ENCODE data around the gene SMIM1.

The SMIM1 gene

GRCh38 chr1:3733094-3733882 is 39.3 kb upstream of the SMIM1 start:
- Histone ChIP-seq H3K18ac (ENCODE audit: low read depth in 1 of 2, low read length in 2 of 2) (no peak overlapping the region), H3K9ac (ENCODE audit: low read length) (no peak overlapping the region), H2BK12ac (ENCODE audit: low read length in 2 of 2) (no peak overlapping the region), H2AFZ (ENCODE audit: low read depth, low read length) (no peak overlapping the region), H2BK15ac (ENCODE audit: low read depth, poor library complexity, severe bottlenecking) (no peak overlapping the region), H3K27ac (ENCODE audit: low read length, poor library complexity, severe bottlenecking) (no peak overlapping the region), H3K4ac (ENCODE audit: low read depth in 1 of 2, low read length in 2 of 2) (no peak overlapping the region), H3K4me1 (ENCODE audit: control insufficient read depth, insufficient read depth, low read depth, low read length) (peaks cover 4% of the 10 kb centered on the region), H3K9me3 (ENCODE audit: control insufficient read depth, low read length) (no peaks in the 10 kb centered on the region), H4K91ac (ENCODE audit: low read length) (no peak overlapping the region), H3K4me2 (ENCODE audit: low read length, poor library complexity, severe bottlenecking) (no peak overlapping the region), H3K27me3 (ENCODE audit: control insufficient read depth in 1 of 2, insufficient read depth in 1 of 2, low read length in 2 of 2) (peaks cover 28 to 46% of the 10 kb centered on the region in 2 experiments), H3K23ac (ENCODE audit: low read length in 2 of 2) (no peak overlapping the region), H3K14ac (ENCODE audit: low read length in 2 of 2) (no peak overlapping the region), H2BK5ac (ENCODE audit: low read depth, low read length, poor library complexity, severe bottlenecking) (no peak overlapping the region), H3K36me3 (ENCODE audit: control insufficient read depth in 1 of 2, insufficient read depth in 2 of 2, low read depth in 1 of 2, low read length in 2 of 2) (peaks cover 20 to 31% of the 10 kb centered on the region in 2 experiments), H3K79me1 (replicated peaks; ENCODE audit: low read length, poor library complexity, severe bottlenecking) (peaks cover 2% of the 10 kb centered on the region), H4K8ac (ENCODE audit: low read length) (no peak overlapping the region), H2AK5ac (ENCODE audit: low read length, severe bottlenecking) (no peak overlapping the region), H2BK120ac (ENCODE audit: low read depth, low read length) (no peak overlapping the region), H3K4me3 (ENCODE audit: insufficient read depth in 1 of 2, low read depth in 1 of 2, low read length in 2 of 2) (no peak overlapping the region)
- 87% methylated on average over 27 of the region's 29 CpGs for WGBS
- DNase-seq, result no peak

- Histone ChIP-seq H3K23ac (ENCODE audit: low read length in 2 of 2) (no peak overlapping the region), H2BK120ac (ENCODE audit: low read depth, low read length) (no peak overlapping the region), H3K27ac (ENCODE audit: low read length, poor library complexity, severe bottlenecking) (no peak overlapping the region), H3K4me3 (ENCODE audit: insufficient read depth in 1 of 2, low read depth in 1 of 2, low read length in 2 of 2) (no peak overlapping the region), H3K4me1 (ENCODE audit: control insufficient read depth, insufficient read depth, low read depth, low read length) (peaks cover 4% of the 10 kb centered on the region), H4K8ac (ENCODE audit: low read length) (no peak overlapping the region), H2BK15ac (ENCODE audit: low read depth, poor library complexity, severe bottlenecking) (no peak overlapping the region), H3K9me3 (ENCODE audit: control insufficient read depth, low read length) (no peaks in the 10 kb centered on the region), H2BK5ac (ENCODE audit: low read depth, low read length, poor library complexity, severe bottlenecking) (no peak overlapping the region), H3K4me2 (ENCODE audit: low read length, poor library complexity, severe bottlenecking) (no peak overlapping the region), H4K91ac (ENCODE audit: low read length) (no peak overlapping the region), H3K9ac (ENCODE audit: low read length) (no peak overlapping the region), H3K27me3 (ENCODE audit: control insufficient read depth in 1 of 2, insufficient read depth in 1 of 2, low read length in 2 of 2) (peaks cover 22 to 38% of the 10 kb centered on the region in 2 experiments), H3K79me1 (replicated peaks; ENCODE audit: low read length, poor library complexity, severe bottlenecking) (peaks cover 3% of the 10 kb centered on the region), H3K18ac (ENCODE audit: low read depth in 1 of 2, low read length in 2 of 2) (no peak overlapping the region), H3K14ac (ENCODE audit: low read length in 2 of 2) (no peak overlapping the region), H3K4ac (ENCODE audit: low read depth in 1 of 2, low read length in 2 of 2) (no peak overlapping the region), H2BK12ac (ENCODE audit: low read length in 2 of 2) (no peak overlapping the region), H3K36me3 (ENCODE audit: control insufficient read depth in 1 of 2, insufficient read depth in 2 of 2, low read depth in 1 of 2, low read length in 2 of 2) (peaks cover 28 to 36% of the 10 kb centered on the region in 2 experiments), H2AK5ac (ENCODE audit: low read length, severe bottlenecking) (no peak overlapping the region), H2AFZ (ENCODE audit: low read depth, low read length) (no peak overlapping the region)
- 93% methylated on average over 17 of the region's 17 CpGs for WGBS
- DNase-seq, result no peak
These were observed 38.5 kb upstream of the SMIM1 start for GRCh38 chr1:3733883-3734589.

- Histone ChIP-seq H3K14ac (ENCODE audit: low read length in 2 of 2) (no peak overlapping the region), H2BK5ac (ENCODE audit: low read depth, low read length, poor library complexity, severe bottlenecking) (no peak overlapping the region), H3K36me3 (ENCODE audit: control insufficient read depth in 1 of 2, insufficient read depth in 2 of 2, low read depth in 1 of 2, low read length in 2 of 2) (peaks cover 34 to 37% of the 10 kb centered on the region in 2 experiments), H3K18ac (ENCODE audit: low read depth in 1 of 2, low read length in 2 of 2) (no peak overlapping the region), H3K4ac (ENCODE audit: low read depth in 1 of 2, low read length in 2 of 2) (no peak overlapping the region), H2BK12ac (ENCODE audit: low read length in 2 of 2) (no peak overlapping the region), H4K91ac (ENCODE audit: low read length) (no peak overlapping the region), H2BK120ac (ENCODE audit: low read depth, low read length) (no peak overlapping the region), H3K27me3 (ENCODE audit: control insufficient read depth in 1 of 2, insufficient read depth in 1 of 2, low read length in 2 of 2) (peaks cover 19 to 33% of the 10 kb centered on the region in 2 experiments), H2AK5ac (ENCODE audit: low read length, severe bottlenecking) (no peak overlapping the region), H3K4me3 (ENCODE audit: insufficient read depth in 1 of 2, low read depth in 1 of 2, low read length in 2 of 2) (no peak overlapping the region), H3K9ac (ENCODE audit: low read length) (no peak overlapping the region), H3K9me3 (ENCODE audit: control insufficient read depth, low read length) (no peaks in the 10 kb centered on the region), H3K4me1 (ENCODE audit: control insufficient read depth, insufficient read depth, low read depth, low read length) (peaks cover 4% of the 10 kb centered on the region), H3K27ac (ENCODE audit: low read length, poor library complexity, severe bottlenecking) (no peak overlapping the region), H2BK15ac (ENCODE audit: low read depth, poor library complexity, severe bottlenecking) (no peak overlapping the region), H3K23ac (ENCODE audit: low read length in 2 of 2) (no peak overlapping the region), H2AFZ (ENCODE audit: low read depth, low read length) (no peak overlapping the region), H3K4me2 (ENCODE audit: low read length, poor library complexity, severe bottlenecking) (no peak overlapping the region), H4K8ac (ENCODE audit: low read length) (no peak overlapping the region), H3K79me1 (replicated peaks; ENCODE audit: low read length, poor library complexity, severe bottlenecking) (peaks cover 3% of the 10 kb centered on the region)
- DNase-seq, result no peak
- 96% methylated on average over 16 of the region's 16 CpGs for WGBS
These were observed 37.9 kb upstream of the SMIM1 start for GRCh38 chr1:3734602-3735001.

- Histone ChIP-seq H3K36me3 (ENCODE audit: control insufficient read depth in 1 of 2, insufficient read depth in 2 of 2, low read depth in 1 of 2, low read length in 2 of 2) (peaks cover 39 to 42% of the 10 kb centered on the region in 2 experiments), H3K9me3 (ENCODE audit: control insufficient read depth, low read length) (no peaks in the 10 kb centered on the region), H2BK120ac (ENCODE audit: low read depth, low read length) (no peak overlapping the region), H4K8ac (ENCODE audit: low read length) (no peak overlapping the region), H3K18ac (ENCODE audit: low read depth in 1 of 2, low read length in 2 of 2) (no peak overlapping the region), H2BK12ac (ENCODE audit: low read length in 2 of 2) (no peak overlapping the region), H3K14ac (ENCODE audit: low read length in 2 of 2) (no peak overlapping the region), H3K79me1 (replicated peaks; ENCODE audit: low read length, poor library complexity, severe bottlenecking) (peaks cover 6% of the 10 kb centered on the region), H3K4me2 (ENCODE audit: low read length, poor library complexity, severe bottlenecking) (no peak overlapping the region), H3K27ac (ENCODE audit: low read length, poor library complexity, severe bottlenecking) (no peak overlapping the region), H3K9ac (ENCODE audit: low read length) (no peak overlapping the region), H2AFZ (ENCODE audit: low read depth, low read length) (no peak overlapping the region), H2AK5ac (ENCODE audit: low read length, severe bottlenecking) (no peak overlapping the region), H2BK15ac (ENCODE audit: low read depth, poor library complexity, severe bottlenecking) (no peak overlapping the region), H2BK5ac (ENCODE audit: low read depth, low read length, poor library complexity, severe bottlenecking) (no peak overlapping the region), H3K4me3 (ENCODE audit: insufficient read depth in 1 of 2, low read depth in 1 of 2, low read length in 2 of 2) (no peak overlapping the region), H3K4me1 (ENCODE audit: control insufficient read depth, insufficient read depth, low read depth, low read length) (peaks cover 4% of the 10 kb centered on the region), H3K4ac (ENCODE audit: low read depth in 1 of 2, low read length in 2 of 2) (no peak overlapping the region), H3K27me3 (ENCODE audit: control insufficient read depth in 1 of 2, insufficient read depth in 1 of 2, low read length in 2 of 2) (peaks cover 16 to 29% of the 10 kb centered on the region in 2 experiments), H4K91ac (ENCODE audit: low read length) (no peak overlapping the region), H3K23ac (ENCODE audit: low read length in 2 of 2) (no peak overlapping the region)
- 91% methylated on average over 10 of the region's 12 CpGs for WGBS
- DNase-seq, result no peak
These were observed 37.4 kb upstream of the SMIM1 start for GRCh38 chr1:3735027-3735681.

All from mesenchymal stem cell (in vitro differentiated cells and primary cell).